Activated CD4-positive, alpha-beta T cell treated with anti-CD3 and anti-CD28 coated beads, Interleukin-2, amount 10 ng/mL, durations not matched to agents 7 days and 5 days (primary cell): ENCODE data around the gene PCGF2. TPM values are rescaled to one million over a fixed set of nuclear protein-coding genes. Genes with fewer than 3 reads are reported as not detected.
"Not testable (repeated sequence)": the region's sequence is repeated elsewhere in the genome, so short reads cannot be mapped to it uniquely, and the experiment has no call there.

Source experiments
- CTCF ChIA-PET: fragments of 350-600 bp; sonication (Branson Sonifier 250); formaldehyde crosslinking; loops from one replicate; lab custom pipeline; 2021; ENCODE audit warnings: antibody characterized with exemption; lab: Charles Lee
- POLR2A ChIA-PET: fragments of 350-600 bp; sonication (Branson Sonifier 250); formaldehyde crosslinking; loops from one replicate; lab custom pipeline; 2021; ENCODE audit warnings: antibody characterized with exemption; lab: Charles Lee
- DNase-seq: peaks from one replicate; pipeline ENCODE4 v3.0.0-alpha.2; 2020
- H3K27ac Mint-ChIP-seq: one replicate; pipeline ENCODE4 v1.8.0; 2021; ENCODE audit warnings: mild to moderate bottlenecking, moderate library complexity, mixed read lengths
- H3K27me3 Mint-ChIP-seq: one replicate; pipeline ENCODE4 v1.8.0; 2021; ENCODE audit warnings: mixed read lengths
- H3K36me3 Mint-ChIP-seq: one replicate; pipeline ENCODE4 v1.8.0; 2021; ENCODE audit warnings: low read depth, mixed read lengths
- H3K4me1 Mint-ChIP-seq: one replicate; pipeline ENCODE4 v1.8.0; 2021; ENCODE audit warnings: mixed read lengths
- H3K4me3 Mint-ChIP-seq: one replicate; pipeline ENCODE4 v1.8.0; 2021; ENCODE audit warnings: mild to moderate bottlenecking, moderate library complexity, mixed read lengths
- H3K9me3 Mint-ChIP-seq: one replicate; pipeline ENCODE4 v1.8.0; 2021; ENCODE audit warnings: mixed read lengths
- total RNA-seq, 2 experiments: library from RNA; stranded (reverse); gene quantifications; one replicate each; pipeline ENCODE4 v1.2.3, GENCODE V29; 2021

PCGF2 gene
- total RNA-seq, 2 experiments from 2014 or later, result 0.22 to 0.23 TPM

- Mint-ChIP-seq H3K9me3 (peaks cover 5% of the 10 kb centered on the region), H3K27me3 (no peaks in the 10 kb centered on the region), H3K4me3 (peak overlapping the region; percentile 97), H3K27ac (peak overlapping the region; percentile 91), H3K36me3 (peaks cover 31% of the 10 kb centered on the region), H3K4me1 (peaks cover 72% of the 10 kb centered on the region)
- peak; percentile 31 for DNase-seq
- POLR2A ChIA-PET, result interaction anchor here (0.6 kb wide), 1 partner anchor 49 kb away, joined by 6 read pairs; no protein-coding TSS in a partner anchor
- CTCF ChIA-PET, result interaction anchor here (0.5 to 2.3 kb wide), 13 partner anchors 9 to 303 kb away, joined by 3 to 16 read pairs (median 3); no protein-coding TSS in a partner anchor
Observed at GRCh38 chr17:38730526-38731379, 17.4 kb downstream of the PCGF2 start.

GRCh38 chr17:38729886-38730525 lies 18.1 kb downstream of the PCGF2 start, which contains the start of gene CISD3:
CISD3 (plus strand) TSS chr17:38730341; CDS start chr17:38730359, 18 bp downstream.
- peak; percentile 85 for DNase-seq
- H3K4me1 Mint-ChIP-seq, result peaks cover 77% of the 10 kb centered on the region
- H3K36me3 Mint-ChIP-seq, result peaks cover 37% of the 10 kb centered on the region

GRCh38 chr17:38729368-38729885 lies 18.7 kb downstream of the PCGF2 start:
- CTCF ChIA-PET, result interaction anchor here (1.2 to 2.3 kb wide), 7 partner anchors 10 to 53 kb away, joined by 4 to 10 read pairs (median 7); partner anchors contain the start of gene MLLT6
- DNase-seq, result no peak
- H3K36me3 Mint-ChIP-seq, result peaks cover 40% of the 10 kb centered on the region
- H3K27me3 Mint-ChIP-seq, result no peaks in the 10 kb centered on the region
- POLR2A ChIA-PET, result interaction anchor here (1.3 to 1.4 kb wide), 2 partner anchors 23 to 25 kb away, joined by 5 to 7 read pairs; partner anchors contain the start of gene MLLT6
- peak overlapping the region; percentile 68 for H3K4me3 Mint-ChIP-seq
- peaks cover 78% of the 10 kb centered on the region for H3K4me1 Mint-ChIP-seq
- peaks cover 5% of the 10 kb centered on the region for H3K9me3 Mint-ChIP-seq
- peak overlapping the region; percentile 87 for H3K27ac Mint-ChIP-seq

More at GRCh38 chr17:38729886-38730525, 18.1 kb downstream of the PCGF2 start, which contains the start of gene CISD3:
- Mint-ChIP-seq H3K27ac (peak within 1 kb of the TSS; percentile 91), H3K4me3 (peak within 1 kb of the TSS; percentile 97), H3K27me3 (no peaks in the 10 kb centered on the region), H3K9me3 (peaks cover 5% of the 10 kb centered on the region)
- ChIA-PET POLR2A (no interaction called here), CTCF (interaction anchor here (0.5 to 2.3 kb wide), 7 partner anchors 11 to 303 kb away, joined by 3 to 16 read pairs (median 4); no protein-coding TSS in a partner anchor)

GRCh38 chr17:38728290-38728831 lies 19.8 kb downstream of the PCGF2 start:
- peaks cover 5% of the 10 kb centered on the region for H3K9me3 Mint-ChIP-seq
- H3K27ac Mint-ChIP-seq, result peak overlapping the region; percentile 87
- peaks cover 42% of the 10 kb centered on the region for H3K36me3 Mint-ChIP-seq
- peaks cover 72% of the 10 kb centered on the region for H3K4me1 Mint-ChIP-seq
- ChIA-PET CTCF (interaction anchor here (0.9 to 2.3 kb wide), 13 partner anchors 9 to 478 kb away, joined by 3 to 10 read pairs (median 5); partner anchors contain the start of genes EPOP and MLLT6), POLR2A (interaction anchor here (0.6 to 1.4 kb wide), 5 partner anchors 9 to 24 kb away, joined by 3 to 10 read pairs (median 5); partner anchors contain the start of gene MLLT6)
- DNase-seq, result peak; percentile 84
- H3K4me3 Mint-ChIP-seq, result peak overlapping the region; percentile 42
- no peaks in the 10 kb centered on the region for H3K27me3 Mint-ChIP-seq

- Mint-ChIP-seq H3K4me3 (peak overlapping the region; percentile 42), H3K27me3 (no peaks in the 10 kb centered on the region), H3K27ac (peak overlapping the region; percentile 87), H3K36me3 (peaks cover 38% of the 10 kb centered on the region), H3K9me3 (peaks cover 5% of the 10 kb centered on the region), H3K4me1 (peaks cover 70% of the 10 kb centered on the region)
- POLR2A ChIA-PET, result interaction anchor here (0.8 kb wide), 1 partner anchor 23 kb away, joined by 3 read pairs; the partner anchor contains the start of gene MLLT6
- DNase-seq, result peak; percentile 55
- CTCF ChIA-PET, result interaction anchor here (0.9 to 2.3 kb wide), 8 partner anchors 17 to 479 kb away, joined by 3 to 10 read pairs (median 6); partner anchors contain the start of gene MLLT6
Observed at GRCh38 chr17:38727736-38728135, 20.4 kb downstream of the PCGF2 start.

- ChIA-PET CTCF (interaction anchor here (1.9 kb wide), 1 partner anchor 10 kb away, joined by 5 read pairs; no protein-coding TSS in a partner anchor), POLR2A (interaction anchor here (0.6 kb wide), 1 partner anchor 11 kb away, joined by 4 read pairs; no protein-coding TSS in a partner anchor)
- not testable (repeated sequence) for DNase-seq, H3K4me3 Mint-ChIP-seq, H3K9me3 Mint-ChIP-seq, H3K27me3 Mint-ChIP-seq
- peaks cover 34% of the 10 kb centered on the region for H3K36me3 Mint-ChIP-seq
- peak overlapping the region; percentile 66 for H3K27ac Mint-ChIP-seq
- H3K4me1 Mint-ChIP-seq, result peaks cover 55% of the 10 kb centered on the region
Observed at GRCh38 chr17:38726145-38726544, 22.0 kb downstream of the PCGF2 start.

GRCh38 chr17:38725066-38725465 lies 23.1 kb downstream of the PCGF2 start:
- Mint-ChIP-seq H3K27me3 (no peaks in the 10 kb centered on the region), H3K27ac (peak overlapping the region; percentile 66), H3K9me3 (peaks cover 5% of the 10 kb centered on the region), H3K4me3 (no peak overlapping the region), H3K36me3 (peaks cover 42% of the 10 kb centered on the region), H3K4me1 (peaks cover 51% of the 10 kb centered on the region)
- DNase-seq, result no peak
- ChIA-PET CTCF (interaction anchor here (1.9 kb wide), 1 partner anchor 8 kb away, joined by 5 read pairs; no protein-coding TSS in a partner anchor), POLR2A (no interaction called here)

GRCh38 chr17:38724337-38724988 lies 23.7 kb downstream of the PCGF2 start:
- Mint-ChIP-seq H3K27me3 (no peaks in the 10 kb centered on the region), H3K4me3 (no peak overlapping the region), H3K4me1 (peaks cover 49% of the 10 kb centered on the region), H3K36me3 (peaks cover 44% of the 10 kb centered on the region), H3K9me3 (peaks cover 5% of the 10 kb centered on the region), H3K27ac (no peak overlapping the region)
- ChIA-PET POLR2A (no interaction called here), CTCF (interaction anchor here (0.6 kb wide), 1 partner anchor 13 kb away, joined by 5 read pairs; no protein-coding TSS in a partner anchor)
- no peak for DNase-seq

GRCh38 chr17:38721802-38722201 lies 26.3 kb downstream of the PCGF2 start:
- CTCF ChIA-PET, result interaction anchor here (1.0 to 2.0 kb wide), 3 partner anchors 12 to 17 kb away, joined by 3 to 6 read pairs (median 3); partner anchors contain the start of gene MLLT6
- DNase-seq, result no peak
- Mint-ChIP-seq H3K27me3 (no peaks in the 10 kb centered on the region), H3K4me3 (no peak overlapping the region), H3K9me3 (no peaks in the 10 kb centered on the region), H3K4me1 (peaks cover 31% of the 10 kb centered on the region), H3K36me3 (peaks cover 48% of the 10 kb centered on the region), H3K27ac (no peak overlapping the region)
- POLR2A ChIA-PET, result no interaction called here

- no peak overlapping the region for H3K4me3 Mint-ChIP-seq
- peaks cover 50% of the 10 kb centered on the region for H3K36me3 Mint-ChIP-seq
- CTCF ChIA-PET, result interaction anchor here (2.0 kb wide), 1 partner anchor 11 kb away, joined by 6 read pairs; no protein-coding TSS in a partner anchor
- DNase-seq, result no peak
- no peaks in the 10 kb centered on the region for H3K27me3 Mint-ChIP-seq
- POLR2A ChIA-PET, result no interaction called here
- peaks cover 27% of the 10 kb centered on the region for H3K4me1 Mint-ChIP-seq
- peak overlapping the region; percentile 54 for H3K27ac Mint-ChIP-seq
- H3K9me3 Mint-ChIP-seq, result no peaks in the 10 kb centered on the region
Observed at GRCh38 chr17:38720941-38721340, 27.2 kb downstream of the PCGF2 start.
